Activated T-cell treated with anti-CD3 and anti-CD28 coated beads, Interleukin-2, amount 50 U/mL, for 48 hours (primary cell): ENCODE results near the gene GLI2.

ENCODE experiments used
- DNase-seq, 2 experiments: peaks; one replicate each; pipeline ENCODE4 v3.0.0-alpha.2; 2020

Gene GLI2

DNA sequence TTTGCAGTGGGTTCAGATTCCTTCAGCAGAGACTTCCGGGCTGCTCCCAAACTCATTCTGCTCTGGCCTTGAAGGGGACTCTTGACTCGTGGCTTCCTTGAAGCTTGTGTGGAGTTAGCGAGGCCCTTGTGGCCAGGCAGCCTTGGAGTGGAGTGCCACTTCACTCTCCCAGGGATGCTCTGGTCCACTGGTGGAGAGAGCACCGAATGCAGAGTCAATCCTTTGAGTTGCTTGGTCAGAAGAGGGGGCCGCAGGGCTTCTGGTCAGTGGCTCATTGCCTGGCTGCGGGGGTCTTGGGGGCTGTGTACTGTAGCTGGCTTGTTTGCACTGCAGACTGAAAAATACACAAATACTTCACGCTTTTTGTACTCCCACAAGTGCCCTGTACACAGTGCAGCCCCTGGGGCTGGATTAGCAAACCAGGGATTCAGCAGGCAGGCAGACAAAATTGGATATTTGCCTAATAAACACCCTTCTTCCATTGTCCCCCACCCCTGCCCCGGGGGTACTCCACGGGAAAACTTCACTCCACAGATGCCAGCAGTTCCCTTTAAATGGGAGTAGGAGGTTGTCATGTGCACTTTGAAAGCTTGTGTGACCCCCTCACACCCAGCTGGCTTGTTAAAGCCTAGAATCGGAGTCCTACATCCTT is 3.2 kb downstream of the GLI2 start:
- no peak for DNase-seq

- no peak for DNase-seq
These were observed 3.9 kb downstream of the GLI2 start for GRCh38 chr2:120739438-120740090.

DNA sequence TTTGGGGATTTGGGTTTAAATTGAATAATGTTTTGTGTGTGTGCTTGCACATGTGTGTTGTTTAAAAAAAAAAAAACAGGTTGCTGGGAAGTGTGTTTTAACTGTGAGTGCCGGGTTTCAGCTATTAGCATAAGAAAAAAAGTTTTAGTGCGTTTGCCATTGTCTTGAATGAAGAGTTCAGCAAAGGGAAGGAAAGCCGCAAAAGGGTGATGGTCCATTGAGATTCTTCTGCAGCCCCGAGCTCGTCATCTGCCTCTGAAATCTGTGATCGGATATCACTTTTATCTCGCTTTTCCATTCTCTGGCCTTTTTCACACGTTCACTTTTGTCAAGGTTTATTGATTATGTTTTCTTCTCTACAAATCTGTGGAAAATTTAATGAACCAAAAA is 4.7 kb downstream of the GLI2 start:
- DNase-seq = no peak

DNA sequence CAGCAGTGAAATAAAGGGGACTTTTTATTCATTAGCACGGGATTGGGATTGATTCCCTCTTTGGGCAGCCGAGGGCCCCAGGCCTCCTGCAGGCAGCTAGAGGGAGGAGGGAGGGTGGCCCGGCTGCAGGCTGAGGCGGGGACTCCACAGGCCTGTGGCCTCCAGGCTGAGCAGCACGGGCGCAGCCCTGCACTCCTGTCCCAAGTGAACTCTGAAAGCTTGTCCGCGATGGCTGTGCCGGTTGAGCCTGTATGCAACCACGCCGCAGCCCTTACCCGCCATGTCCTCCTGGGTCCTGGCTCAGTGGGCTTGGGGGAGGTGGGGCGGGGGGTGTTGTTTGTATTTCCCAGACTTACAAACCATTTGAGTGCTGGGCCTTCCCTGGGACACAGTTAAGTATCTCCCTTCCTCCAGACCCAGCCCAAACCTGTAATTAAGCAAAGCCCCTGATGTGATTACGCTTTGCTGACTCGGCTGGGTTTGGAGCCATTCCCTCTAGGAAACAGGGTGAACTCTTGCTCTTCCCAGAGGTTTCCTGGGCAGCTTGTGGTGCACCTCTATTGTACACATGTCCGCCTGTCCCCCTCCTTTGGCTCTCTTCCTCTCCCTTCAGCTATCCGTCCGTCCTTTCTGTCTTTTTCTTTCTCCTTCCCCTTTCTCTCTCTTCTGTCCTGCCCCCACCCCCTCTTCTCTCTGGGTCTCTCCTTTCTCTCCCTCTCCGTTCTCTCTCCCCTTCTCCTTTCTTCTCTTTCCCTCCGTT is 5.3 kb downstream of the GLI2 start:
- DNase-seq = no peak

- DNase-seq = no peak
These were observed 6.2 kb downstream of the GLI2 start for GRCh38 chr2:120741571-120742561.

- no peak for DNase-seq
These were observed 8.0 kb downstream of the GLI2 start for GRCh38 chr2:120743657-120744056.

DNA sequence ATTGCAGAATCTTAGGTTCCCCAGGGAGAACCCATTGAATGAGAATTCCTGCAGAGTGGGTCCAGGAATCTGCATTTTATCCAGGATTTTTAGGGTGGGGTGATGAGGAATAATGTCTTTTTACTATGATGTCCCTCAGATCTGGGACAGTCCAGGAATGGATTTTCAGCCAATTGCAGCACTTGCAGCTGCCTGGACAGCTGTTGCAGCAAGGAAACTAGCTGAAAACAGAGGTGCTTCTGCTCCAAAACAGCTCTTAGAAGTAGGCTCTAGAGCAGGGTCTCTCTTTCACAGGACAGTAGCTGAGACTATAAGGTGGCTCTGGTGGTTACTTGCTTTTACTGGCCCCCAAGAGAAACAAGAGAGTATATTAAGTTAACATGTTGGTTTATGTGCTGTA is 9.1 kb downstream of the GLI2 start:
- no peak for DNase-seq

DNA sequence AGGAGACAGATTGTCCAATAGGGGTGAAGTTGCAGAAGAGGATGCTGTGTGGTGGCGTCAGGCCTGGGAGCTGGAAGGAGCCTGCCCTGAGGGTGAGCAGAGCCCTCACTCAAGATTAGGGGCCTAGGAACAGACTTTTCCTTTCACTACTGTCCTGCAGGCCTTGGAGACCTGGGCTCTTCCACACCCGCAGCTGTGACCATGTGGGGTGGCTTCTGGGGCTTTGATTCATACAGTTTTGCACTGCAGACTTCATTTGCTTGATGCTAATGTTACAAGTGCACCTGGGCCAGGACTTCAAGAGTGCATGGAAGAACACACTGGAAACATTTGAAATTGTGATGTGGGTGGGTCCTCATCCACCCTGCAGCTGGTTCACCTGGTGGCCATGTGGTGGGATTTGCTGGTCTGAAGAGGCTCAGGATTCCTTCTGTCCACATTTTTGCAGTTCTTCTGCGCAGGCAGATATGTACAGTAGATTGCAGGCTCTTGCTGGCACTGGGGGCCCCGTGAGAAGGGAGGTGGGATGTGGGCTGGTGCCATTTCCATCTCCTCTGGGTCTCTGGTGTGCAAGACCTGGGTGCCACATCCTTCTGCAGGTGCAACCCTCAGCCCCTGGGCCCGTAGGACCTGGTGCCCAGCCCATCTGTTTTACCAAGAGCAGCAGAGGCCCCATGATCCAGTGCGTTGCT is 9.9 kb downstream of the GLI2 start:
- no peak for DNase-seq

DNA sequence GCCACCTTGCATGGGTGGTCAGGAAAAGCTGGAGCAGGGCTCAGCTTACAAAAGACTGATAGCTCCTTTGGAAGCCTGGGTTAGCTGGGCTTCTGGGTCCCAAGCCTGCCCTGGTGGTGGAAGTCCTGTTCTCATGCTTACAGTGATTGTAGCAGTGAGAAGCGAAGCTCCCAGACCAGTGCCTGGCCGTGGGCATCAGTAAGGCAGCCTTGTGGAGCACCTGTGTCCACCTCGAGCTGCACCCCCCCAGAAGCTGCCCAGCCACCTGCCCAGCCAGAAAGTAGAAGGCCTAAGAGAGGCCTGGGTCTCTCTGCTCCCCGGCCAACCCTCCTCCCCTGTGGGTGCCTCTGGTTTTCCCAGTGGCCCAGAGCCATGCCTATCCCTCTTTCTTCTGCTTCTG is 10.5 kb downstream of the GLI2 start:
- DNase-seq = no peak

- no peak for DNase-seq
These were observed 11.6 kb downstream of the GLI2 start for GRCh38 chr2:120747281-120747680.

DNA sequence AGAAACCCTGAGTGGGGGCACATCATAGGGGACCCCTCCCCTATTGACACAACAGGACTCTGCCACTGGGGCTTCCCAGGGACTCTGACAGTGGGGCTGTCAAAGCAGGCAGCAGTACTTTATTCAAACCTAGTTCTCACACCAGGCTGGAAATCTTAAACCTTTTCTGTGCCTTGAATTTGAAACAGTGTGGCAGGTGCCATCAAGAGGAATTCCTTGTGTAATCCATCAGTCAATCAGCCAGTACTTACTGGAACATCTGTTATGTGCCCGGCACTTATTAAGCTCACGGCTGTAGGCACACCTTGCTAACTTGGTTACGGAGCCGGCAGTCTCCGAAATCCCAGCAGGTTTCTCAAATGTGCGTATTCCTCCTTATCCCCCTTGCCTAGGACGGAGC is 12.0 kb downstream of the GLI2 start:
- DNase-seq = no peak

GRCh38 chr2:120748310-120748709 is 12.6 kb downstream of the GLI2 start:
- DNase-seq = no peak

- DNase-seq = no peak
These were observed 13.1 kb downstream of the GLI2 start for GRCh38 chr2:120748741-120749140.

DNA sequence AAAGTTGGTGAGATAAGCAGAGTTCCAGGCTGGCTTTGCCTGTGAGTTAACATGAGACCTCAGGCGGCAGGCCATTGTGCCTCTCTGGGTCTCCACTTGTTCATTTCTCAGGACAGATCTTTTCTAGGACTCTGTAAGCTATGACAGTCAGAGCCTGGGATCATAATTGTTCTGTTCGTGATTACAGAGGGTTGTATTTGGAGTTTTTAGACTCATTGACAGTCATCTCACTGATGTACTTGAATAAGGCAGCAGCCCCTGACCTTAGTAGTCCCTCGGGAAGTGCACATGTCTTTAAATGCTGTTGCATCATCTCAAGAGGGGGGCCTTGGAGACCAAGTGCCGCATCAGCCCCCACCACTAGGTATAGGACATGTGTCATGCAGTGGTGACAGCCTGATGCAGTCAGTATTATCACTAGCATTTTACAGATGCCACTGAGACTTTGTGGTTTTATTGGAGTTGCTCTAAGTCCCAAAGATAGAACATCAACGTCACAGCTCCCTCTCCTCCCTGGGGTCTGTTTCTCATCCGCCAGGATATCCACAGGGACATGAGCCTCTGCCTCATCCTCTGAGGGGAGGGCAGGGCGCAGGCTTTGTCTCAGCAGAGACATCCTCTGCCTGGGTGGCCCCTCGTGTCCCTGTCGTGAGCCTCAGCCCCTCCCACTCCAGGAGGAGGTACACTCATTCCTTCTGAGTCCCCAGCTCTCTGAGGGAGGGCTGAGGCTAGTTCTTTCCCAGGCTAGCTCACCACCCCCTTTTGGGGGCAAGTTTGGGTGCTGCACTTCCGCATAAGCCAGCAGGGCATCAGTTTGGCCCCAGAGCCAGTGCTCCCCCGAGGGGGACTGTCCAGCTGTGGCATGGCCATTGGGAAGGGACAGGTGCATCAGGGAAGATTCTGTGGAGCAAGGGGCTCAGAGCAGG is 14.1 kb downstream of the GLI2 start:
- DNase-seq = no peak

DNA sequence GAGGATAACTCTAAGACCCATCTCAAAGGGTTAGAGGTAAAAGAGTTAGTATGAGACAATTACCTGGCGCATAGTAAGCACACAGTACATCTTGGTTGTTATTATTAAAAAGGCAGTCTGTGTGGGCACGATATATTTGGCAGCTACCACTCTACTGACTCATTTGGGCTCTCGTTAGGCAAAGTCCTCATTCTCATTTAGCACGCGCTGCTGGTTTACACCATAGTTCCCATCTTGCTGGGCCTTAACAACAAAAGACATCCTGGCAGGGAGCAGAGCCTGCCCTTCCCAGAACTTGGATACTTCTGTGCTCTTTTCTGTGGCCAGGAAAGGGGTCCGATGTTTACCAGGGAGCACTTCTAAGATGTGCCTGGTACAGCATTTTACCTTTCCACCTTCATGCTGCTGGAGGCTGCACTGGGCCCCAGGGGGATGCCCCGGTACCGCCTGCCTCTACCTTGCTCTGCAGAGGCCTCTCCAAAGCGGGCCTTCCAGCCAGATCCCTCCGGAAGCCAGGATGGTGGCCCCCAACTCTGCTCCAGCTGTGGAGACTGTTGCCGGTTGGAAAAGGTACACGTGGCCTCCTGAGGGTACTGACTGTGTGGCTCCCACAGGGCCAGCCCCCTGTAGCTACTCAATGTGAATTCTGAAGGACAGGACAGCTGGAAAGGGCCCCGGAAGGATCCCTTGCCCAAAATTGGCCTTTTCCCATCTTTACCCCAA is 15.0 kb downstream of the GLI2 start:
- DNase-seq = no peak

GRCh38 chr2:120751553-120751952 is 15.9 kb downstream of the GLI2 start:
- DNase-seq = no peak

- DNase-seq = no peak
These were observed 18.6 kb downstream of the GLI2 start for GRCh38 chr2:120754067-120754960.

DNA sequence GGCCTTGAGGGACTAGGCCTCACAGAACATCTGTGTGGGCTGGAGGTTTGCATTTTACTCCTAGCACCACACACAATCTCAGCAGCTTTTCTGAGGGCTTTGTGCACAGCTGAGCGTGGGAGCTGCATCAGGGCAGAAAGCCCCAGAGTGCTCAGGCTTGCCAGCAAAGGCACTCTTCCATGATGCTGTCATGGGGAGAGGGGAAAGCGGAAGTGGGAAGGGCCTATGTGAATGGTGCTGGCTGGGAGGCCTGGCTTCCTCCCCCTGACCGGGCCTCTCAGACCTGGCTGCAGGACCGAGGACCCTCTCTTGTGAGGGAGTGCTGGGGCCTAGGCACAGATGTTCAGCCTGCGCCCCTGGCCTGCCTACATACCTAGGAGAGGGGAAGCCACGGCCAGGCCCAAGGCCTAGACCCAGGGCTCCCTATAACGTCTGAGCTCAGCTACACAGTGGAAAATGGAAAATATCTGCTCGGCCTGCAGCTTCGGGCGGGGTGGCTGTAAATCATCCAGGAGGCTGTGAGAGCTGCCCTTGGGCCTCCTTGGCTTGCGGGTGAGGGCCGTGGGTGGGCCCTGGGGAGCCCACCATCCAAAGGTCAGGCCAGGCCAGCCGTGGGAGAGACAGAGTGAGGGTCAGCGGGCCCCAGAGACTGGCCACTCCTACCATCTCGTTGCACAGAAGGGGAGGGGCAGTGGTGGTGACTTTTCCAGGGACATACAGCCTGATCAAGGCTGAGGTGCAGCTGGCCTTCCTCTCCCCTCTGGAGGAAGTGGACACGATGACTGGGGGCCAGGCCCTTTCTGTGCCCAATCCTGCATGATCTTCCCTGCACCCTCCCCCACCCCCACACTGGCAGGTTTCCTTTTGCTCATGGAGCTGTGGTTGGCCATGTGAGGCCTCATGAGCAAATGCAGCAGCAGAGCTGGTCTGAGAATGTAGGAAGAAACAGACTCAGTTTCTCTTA is 22.8 kb downstream of the GLI2 start:
- no peak for DNase-seq
